NCI-H510A treated with DMSO at 0.1 percent for 48 hours (cell line): ENCODE measurements around the gene BRD3.

ENCODE experiments used
- DNase-seq: peaks from one replicate; lab custom pipeline; 2025; lab: John Stamatoyannopoulos, UW

The BRD3 gene

GRCh38 chr9:134054891-134055811 is 12.7 kb downstream of the BRD3 start:
- DNase-seq, result no peak

GRCh38 chr9:134053941-134054761 is 13.7 kb downstream of the BRD3 start:
- no peak for DNase-seq

- no peak for DNase-seq
Measured at GRCh38 chr9:134053401-134053871, 14.4 kb downstream of the BRD3 start.

- DNase-seq, result no peak
Measured at GRCh38 chr9:134052941-134053340, 14.9 kb downstream of the BRD3 start.

- no peak for DNase-seq
Measured at GRCh38 chr9:134052491-134052890, 15.3 kb downstream of the BRD3 start.

- DNase-seq, result no peak
Measured at GRCh38 chr9:134051319-134051718, 16.5 kb downstream of the BRD3 start.

GRCh38 chr9:134050726-134051125 is 17.1 kb downstream of the BRD3 start:
- no peak for DNase-seq

GRCh38 chr9:134049772-134050588 is 17.8 kb downstream of the BRD3 start:
- DNase-seq, result no peak

GRCh38 chr9:134049236-134049635 is 18.6 kb downstream of the BRD3 start:
- DNase-seq, result no peak

GRCh38 chr9:134048582-134048968 is 19.3 kb downstream of the BRD3 start:
- no peak for DNase-seq

- DNase-seq, result no peak
Measured at GRCh38 chr9:134047868-134048581, 19.8 kb downstream of the BRD3 start.

GRCh38 chr9:134046894-134047681 is 20.7 kb downstream of the BRD3 start:
- DNase-seq, result no peak

- no peak for DNase-seq
Measured at GRCh38 chr9:134045841-134046544, 21.8 kb downstream of the BRD3 start.

- DNase-seq, result no peak
Measured at GRCh38 chr9:134044944-134045343, 22.9 kb downstream of the BRD3 start.

- DNase-seq, result no peak
Measured at GRCh38 chr9:134043531-134043988, 24.3 kb downstream of the BRD3 start.

- DNase-seq, result no peak
Measured at GRCh38 chr9:134041649-134041962, 26.2 kb downstream of the BRD3 start.

GRCh38 chr9:134040781-134041648 is 26.8 kb downstream of the BRD3 start:
- DNase-seq, result no peak

GRCh38 chr9:134040176-134040565 is 27.7 kb downstream of the BRD3 start:
- no peak for DNase-seq
